ENCODE results near the gene DGKE. TPM values are rescaled to one million over a fixed set of nuclear protein-coding genes. Genes with fewer than 3 reads are reported as not detected.

Gene DGKE
- total and polyA plus RNA-seq, 2 donors, result 2.9 to 20.4 TPM

- H3K36me3 ChIP-seq (ENCODE audit: insufficient read depth), result no peaks in the 10 kb centered on the region
- no peaks in the 10 kb centered on the region for H3K4me1 ChIP-seq (ENCODE audit: insufficient read depth)
- DNase-seq (ENCODE audit: extremely low spot score), result no peak
- WGBS, result 59% methylated on average over 2 of the region's 2 CpGs
- H3K4me3 ChIP-seq (ENCODE audit: low read depth, low read length), result no peak overlapping the region
- H3K27ac ChIP-seq (ENCODE audit: low read depth), result no peak overlapping the region
Measured at GRCh38 chr17:56842577-56842976, 8.6 kb downstream of the DGKE start.

- Histone ChIP-seq H3K4me3 (ENCODE audit: low read depth, low read length) (no peak overlapping the region), H3K4me1 (ENCODE audit: insufficient read depth) (no peaks in the 10 kb centered on the region), H3K27ac (ENCODE audit: low read depth) (no peak overlapping the region), H3K36me3 (ENCODE audit: insufficient read depth) (no peaks in the 10 kb centered on the region)
- 93% methylated on average over 1 of the region's 1 CpG for WGBS
- no peak for DNase-seq (ENCODE audit: extremely low spot score)
Measured at GRCh38 chr17:56845934-56846333, 12.0 kb downstream of the DGKE start.

GRCh38 chr17:56847106-56847505 is 13.2 kb downstream of the DGKE start:
- Histone ChIP-seq H3K4me3 (ENCODE audit: low read depth, low read length) (no peak overlapping the region), H3K36me3 (ENCODE audit: insufficient read depth) (no peaks in the 10 kb centered on the region), H3K4me1 (ENCODE audit: insufficient read depth) (no peaks in the 10 kb centered on the region), H3K27ac (ENCODE audit: low read depth) (no peak overlapping the region)
- DNase-seq (ENCODE audit: extremely low spot score), result no peak
- WGBS, result 97% methylated on average over 4 of the region's 4 CpGs

- H3K27ac ChIP-seq (ENCODE audit: low read depth), result no peak overlapping the region
- no peaks in the 10 kb centered on the region for H3K36me3 ChIP-seq (ENCODE audit: insufficient read depth)
- 71% methylated on average over 3 of the region's 3 CpGs for whole genome bisulfite sequencing
- no peak for DNase-seq (ENCODE audit: extremely low spot score)
- H3K4me1 ChIP-seq (ENCODE audit: insufficient read depth), result no peaks in the 10 kb centered on the region
- H3K4me3 ChIP-seq (ENCODE audit: low read depth, low read length), result no peak overlapping the region
Measured at GRCh38 chr17:56849131-56849530, 15.2 kb downstream of the DGKE start.

- no peaks in the 10 kb centered on the region for H3K36me3 ChIP-seq (ENCODE audit: insufficient read depth)
- no peak overlapping the region for H3K4me3 ChIP-seq (ENCODE audit: low read depth, low read length)
- no peak for DNase-seq (ENCODE audit: extremely low spot score)
- 94% methylated on average over 2 of the region's 2 CpGs for WGBS
- H3K27ac ChIP-seq (ENCODE audit: low read depth), result no peak overlapping the region
- H3K4me1 ChIP-seq (ENCODE audit: insufficient read depth), result no peaks in the 10 kb centered on the region
Measured at GRCh38 chr17:56850591-56850990, 16.6 kb downstream of the DGKE start.

- H3K27ac ChIP-seq (ENCODE audit: low read depth), result no peak overlapping the region
- no peak for DNase-seq (ENCODE audit: extremely low spot score)
- WGBS, result 73% methylated on average over 3 of the region's 3 CpGs
- H3K36me3 ChIP-seq (ENCODE audit: insufficient read depth), result peaks cover 1% of the 10 kb centered on the region
- no peak overlapping the region for H3K4me3 ChIP-seq (ENCODE audit: low read depth, low read length)
- H3K4me1 ChIP-seq (ENCODE audit: insufficient read depth), result no peaks in the 10 kb centered on the region
Measured at GRCh38 chr17:56851008-56851407, 17.1 kb downstream of the DGKE start.

GRCh38 chr17:56861899-56862298 is 27.9 kb downstream of the DGKE start:
- no peak for DNase-seq (ENCODE audit: extremely low spot score)
- peaks cover 6% of the 10 kb centered on the region for H3K36me3 ChIP-seq (ENCODE audit: insufficient read depth)
- H3K4me3 ChIP-seq (ENCODE audit: low read depth, low read length), result no peak overlapping the region
- H3K27ac ChIP-seq (ENCODE audit: low read depth), result no peak overlapping the region
- no peaks in the 10 kb centered on the region for H3K4me1 ChIP-seq (ENCODE audit: insufficient read depth)
- 92% methylated on average over 3 of the region's 3 CpGs for WGBS

GRCh38 chr17:56863974-56864373 is 30.0 kb downstream of the DGKE start:
- H3K27ac ChIP-seq (ENCODE audit: low read depth), result no peak overlapping the region
- peaks cover 7% of the 10 kb centered on the region for H3K36me3 ChIP-seq (ENCODE audit: insufficient read depth)
- H3K4me3 ChIP-seq (ENCODE audit: low read depth, low read length), result no peak overlapping the region
- DNase-seq (ENCODE audit: extremely low spot score), result no peak
- 76% methylated on average over 3 of the region's 3 CpGs for WGBS
- no peaks in the 10 kb centered on the region for H3K4me1 ChIP-seq (ENCODE audit: insufficient read depth)

- H3K4me3 ChIP-seq (ENCODE audit: low read depth, low read length), result no peak overlapping the region
- no peak for DNase-seq (ENCODE audit: extremely low spot score)
- H3K36me3 ChIP-seq (ENCODE audit: insufficient read depth), result peaks cover 4% of the 10 kb centered on the region
- no peaks in the 10 kb centered on the region for H3K4me1 ChIP-seq (ENCODE audit: insufficient read depth)
- no peak overlapping the region for H3K27ac ChIP-seq (ENCODE audit: low read depth)
- WGBS, result 89% methylated on average over 5 of the region's 5 CpGs
Measured at GRCh38 chr17:56866076-56866475, 32.1 kb downstream of the DGKE start.

GRCh38 chr17:56866496-56866895 is 32.5 kb downstream of the DGKE start:
- H3K36me3 ChIP-seq (ENCODE audit: insufficient read depth), result peaks cover 4% of the 10 kb centered on the region
- H3K4me1 ChIP-seq (ENCODE audit: insufficient read depth), result no peaks in the 10 kb centered on the region
- no peak overlapping the region for H3K27ac ChIP-seq (ENCODE audit: low read depth)
- DNase-seq (ENCODE audit: extremely low spot score), result no peak
- no peak overlapping the region for H3K4me3 ChIP-seq (ENCODE audit: low read depth, low read length)
- WGBS, result 50% methylated on average over 3 of the region's 3 CpGs

GRCh38 chr17:56867948-56868376 is 34.0 kb downstream of the DGKE start:
- Histone ChIP-seq H3K36me3 (ENCODE audit: insufficient read depth) (peaks cover 2% of the 10 kb centered on the region), H3K27ac (ENCODE audit: low read depth) (no peak overlapping the region), H3K4me3 (ENCODE audit: low read depth, low read length) (no peak overlapping the region), H3K4me1 (ENCODE audit: insufficient read depth) (no peaks in the 10 kb centered on the region)
- 36% methylated on average over 2 of the region's 2 CpGs for WGBS
- no peak for DNase-seq (ENCODE audit: extremely low spot score)

GRCh38 chr17:56868716-56869115 is 34.8 kb downstream of the DGKE start:
- no peak for DNase-seq (ENCODE audit: extremely low spot score)

GRCh38 chr17:56870081-56870651 is 36.2 kb downstream of the DGKE start:
- WGBS, result 84% methylated on average over 4 of the region's 4 CpGs
- DNase-seq (ENCODE audit: extremely low spot score), result no peak
- no peak overlapping the region for H3K27ac ChIP-seq (ENCODE audit: low read depth)
- H3K4me1 ChIP-seq (ENCODE audit: insufficient read depth), result no peaks in the 10 kb centered on the region
- H3K36me3 ChIP-seq (ENCODE audit: insufficient read depth), result peaks cover 2% of the 10 kb centered on the region
- no peak overlapping the region for H3K4me3 ChIP-seq (ENCODE audit: low read depth, low read length)

More at GRCh38 chr17:56868716-56869115, 34.8 kb downstream of the DGKE start:
- WGBS, result 93% methylated on average over 3 of the region's 3 CpGs
- peaks cover 2% of the 10 kb centered on the region for H3K36me3 ChIP-seq (ENCODE audit: insufficient read depth)
- H3K27ac ChIP-seq (ENCODE audit: low read depth), result no peak overlapping the region
- H3K4me1 ChIP-seq (ENCODE audit: insufficient read depth), result no peaks in the 10 kb centered on the region
- H3K4me3 ChIP-seq (ENCODE audit: low read depth, low read length), result no peak overlapping the region

GRCh38 chr17:56876766-56877179 is 42.8 kb downstream of the DGKE start:
- no peaks in the 10 kb centered on the region for H3K36me3 ChIP-seq (ENCODE audit: insufficient read depth)
- no peak overlapping the region for H3K27ac ChIP-seq (ENCODE audit: low read depth)
- no peak for DNase-seq (ENCODE audit: extremely low spot score)
- WGBS, result 75% methylated on average over 7 of the region's 7 CpGs
- no peak overlapping the region for H3K4me3 ChIP-seq (ENCODE audit: low read depth, low read length)
- H3K4me1 ChIP-seq (ENCODE audit: insufficient read depth), result no peaks in the 10 kb centered on the region

GRCh38 chr17:56879280-56879679 is 45.3 kb downstream of the DGKE start:
- no peak overlapping the region for H3K27ac ChIP-seq (ENCODE audit: low read depth)
- WGBS, result 92% methylated on average over 7 of the region's 7 CpGs
- no peaks in the 10 kb centered on the region for H3K4me1 ChIP-seq (ENCODE audit: insufficient read depth)
- H3K36me3 ChIP-seq (ENCODE audit: insufficient read depth), result no peaks in the 10 kb centered on the region
- no peak for DNase-seq (ENCODE audit: extremely low spot score)
- no peak overlapping the region for H3K4me3 ChIP-seq (ENCODE audit: low read depth, low read length)

Data from urinary bladder (tissue), 4 donors.